ENCODE results near the gene ZNF408.
"Not testable (repeated sequence)": the region's sequence is repeated elsewhere in the genome, so short reads cannot be mapped to it uniquely, and the experiment has no call there.

The ZNF408 gene

GRCh38 chr11:46696212-46696558 lies 4.6 kb upstream of the ZNF408 start:
- DNase-seq (ENCODE audit: low read depth in 1 of 2, low spot score in 1 of 2): no peak

- DNase-seq (ENCODE audit: low read depth in 1 of 2, low spot score in 1 of 2): no peak
Measured at GRCh38 chr11:46697303-46697702, 3.5 kb upstream of the ZNF408 start.

- DNase-seq (ENCODE audit: low read depth in 1 of 2, low spot score in 1 of 2): no peak
Measured at GRCh38 chr11:46697723-46698122, 3.1 kb upstream of the ZNF408 start.

- DNase-seq (ENCODE audit: low read depth in 1 of 2, low spot score in 1 of 2): no peak
Measured at GRCh38 chr11:46698597-46698996, 2.2 kb upstream of the ZNF408 start.

- DNase-seq (ENCODE audit: low read depth in 1 of 2, low spot score in 1 of 2): no peak
Measured at GRCh38 chr11:46701078-46701654, 335 bp downstream of the ZNF408 start.

- no peak for DNase-seq (ENCODE audit: low read depth in 1 of 2, low spot score in 1 of 2)
Measured at GRCh38 chr11:46705070-46705688, 4.3 kb downstream of the ZNF408 start.

GRCh38 chr11:46706886-46707285 lies 6.1 kb downstream of the ZNF408 start:
- DNase-seq (ENCODE audit: low read depth in 1 of 2, low spot score in 1 of 2): no peak

- DNase-seq (ENCODE audit: low read depth in 1 of 2, low spot score in 1 of 2): not testable (repeated sequence)
Measured at GRCh38 chr11:46709351-46709750, 8.5 kb downstream of the ZNF408 start.

- DNase-seq (ENCODE audit: low read depth in 1 of 2, low spot score in 1 of 2): no peak
Measured at GRCh38 chr11:46710821-46711269, 10.0 kb downstream of the ZNF408 start.

GRCh38 chr11:46711303-46711702 lies 10.5 kb downstream of the ZNF408 start:
- no peak for DNase-seq (ENCODE audit: low read depth in 1 of 2, low spot score in 1 of 2)

- no peak for DNase-seq (ENCODE audit: low read depth in 1 of 2, low spot score in 1 of 2)
Measured at GRCh38 chr11:46712874-46713576, 12.2 kb downstream of the ZNF408 start.

- DNase-seq (ENCODE audit: low read depth in 1 of 2, low spot score in 1 of 2): not testable (repeated sequence)
Measured at GRCh38 chr11:46717825-46718154, 17.0 kb downstream of the ZNF408 start.

- DNase-seq (ENCODE audit: low read depth in 1 of 2, low spot score in 1 of 2): no peak
Measured at GRCh38 chr11:46718155-46719019, 17.6 kb downstream of the ZNF408 start.

GRCh38 chr11:46719048-46719542 lies 18.3 kb downstream of the ZNF408 start, which contains the start of gene F2:
F2 (plus strand) TSS chr11:46719213; CDS start chr11:46719236, 23 bp downstream.
- DNase-seq (ENCODE audit: low read depth in 1 of 2, low spot score in 1 of 2): no peak

- DNase-seq (ENCODE audit: low read depth in 1 of 2, low spot score in 1 of 2): no peak
Measured at GRCh38 chr11:46719543-46720218, 18.9 kb downstream of the ZNF408 start.

- DNase-seq (ENCODE audit: low read depth in 1 of 2, low spot score in 1 of 2): no peak
Measured at GRCh38 chr11:46721286-46721685, 20.5 kb downstream of the ZNF408 start.

GRCh38 chr11:46722566-46723358 lies 21.9 kb downstream of the ZNF408 start:
- no peak for DNase-seq (ENCODE audit: low read depth in 1 of 2, low spot score in 1 of 2)

GRCh38 chr11:46723359-46723680 lies 22.5 kb downstream of the ZNF408 start:
- no peak for DNase-seq (ENCODE audit: low read depth in 1 of 2, low spot score in 1 of 2)

- no peak for DNase-seq (ENCODE audit: low read depth in 1 of 2, low spot score in 1 of 2)
Measured at GRCh38 chr11:46724088-46724487, 23.3 kb downstream of the ZNF408 start.

Data from stimulated activated CD4-positive, alpha-beta T cell treated with anti-CD3 and anti-CD28 coated beads, Interleukin-15, amount 100 ng/mL, for 1 hour (primary cell).